ENCODE results near the gene KRTAP9-9.
"Not testable (repeated sequence)": the region's sequence is repeated elsewhere in the genome, so short reads cannot be mapped to it uniquely, and the experiment has no call there.

Gene KRTAP9-9

GRCh38 chr17:41255381-41256290 lies at the start of gene KRTAP9-9:
Gene KRTAP9-9, plus strand, starts transcription at chr17:41255384.
- DNase-seq (ENCODE audit: low read depth) = not testable (repeated sequence)

DNA sequence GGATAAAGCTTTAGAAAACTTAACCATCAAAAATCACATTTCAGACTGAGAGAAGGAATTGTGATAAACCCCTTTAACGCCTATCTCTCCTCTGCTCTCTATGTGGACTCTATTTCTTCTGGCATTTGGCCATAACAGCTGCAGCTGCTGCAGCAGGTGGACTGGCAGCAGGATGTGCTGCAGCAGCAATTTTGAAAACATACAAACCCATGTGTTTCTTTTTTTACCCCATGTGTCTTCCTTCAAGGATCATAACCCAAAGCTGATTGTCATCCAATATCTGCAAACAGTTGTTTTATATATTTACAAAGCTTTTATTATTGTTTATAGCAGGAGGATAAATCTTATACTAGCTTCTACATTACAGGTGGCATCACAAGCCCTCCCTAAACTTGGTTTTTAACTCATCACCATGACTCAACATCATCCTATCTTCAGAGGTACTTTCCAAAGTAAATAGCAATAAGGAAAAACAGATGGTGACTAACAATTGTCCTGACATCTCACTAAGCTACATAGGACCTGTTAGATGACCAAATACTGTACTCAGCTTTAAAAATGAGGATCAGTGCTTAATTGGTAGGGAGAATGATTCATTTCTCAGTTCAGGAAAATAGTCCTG lies 43.2 kb upstream of the KRTAP9-9 start:
- DNase-seq (ENCODE audit: low read depth) = no peak

GRCh38 chr17:41212524-41213169 lies 42.5 kb upstream of the KRTAP9-9 start:
- DNase-seq (ENCODE audit: low read depth) = no peak

- DNase-seq (ENCODE audit: low read depth) = no peak
Measured at GRCh38 chr17:41215681-41216080, 39.5 kb upstream of the KRTAP9-9 start.

DNA sequence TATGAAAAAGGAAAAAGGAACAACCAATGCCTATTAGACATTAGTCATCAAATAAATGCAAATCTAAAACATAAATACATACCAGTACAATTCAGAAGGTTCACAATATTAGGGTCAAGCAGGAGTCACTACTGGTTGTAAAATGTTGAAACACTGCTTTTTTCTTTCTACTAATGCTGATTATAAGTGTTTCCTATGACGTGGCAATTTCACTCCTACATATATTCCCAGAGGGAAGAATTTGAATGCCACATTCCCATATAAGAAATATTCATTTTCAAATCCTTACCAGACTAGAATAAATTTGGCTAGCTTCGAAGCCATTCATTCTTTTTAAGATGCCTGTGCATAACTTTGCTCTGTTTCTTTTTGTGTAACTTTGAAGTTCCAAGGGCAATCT lies 31.4 kb upstream of the KRTAP9-9 start:
- no peak for DNase-seq (ENCODE audit: low read depth)

GRCh38 chr17:41226051-41226450 lies 29.1 kb upstream of the KRTAP9-9 start:
- DNase-seq (ENCODE audit: low read depth) = no peak

- not testable (repeated sequence) for DNase-seq (ENCODE audit: low read depth)
Measured at GRCh38 chr17:41226598-41227095, 28.5 kb upstream of the KRTAP9-9 start, which contains the start of gene KRTAP9-2. Gene KRTAP9-2, plus strand, starts transcription at chr17:41226648. Its CDS starts 7 bp downstream, at chr17:41226655.

DNA sequence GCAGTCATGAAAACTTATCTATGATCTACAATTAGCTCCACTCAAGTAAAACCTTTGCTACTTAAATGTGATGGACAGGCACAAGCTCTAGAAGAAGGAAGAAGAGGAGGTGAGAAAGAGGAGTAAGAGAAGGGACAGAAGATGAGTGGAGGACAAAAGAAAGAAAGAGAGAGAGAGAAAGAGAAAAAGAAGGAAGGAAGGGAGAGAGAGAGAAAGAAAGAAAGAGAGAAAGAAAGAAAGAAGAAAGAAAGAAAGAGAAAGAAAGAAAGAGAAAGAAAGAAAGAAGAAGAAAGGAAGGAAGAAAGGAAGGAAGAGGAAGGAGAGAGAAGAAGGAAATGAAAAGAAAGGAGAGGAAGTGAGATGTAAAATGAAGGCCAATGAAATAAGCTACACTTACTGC lies 25.1 kb upstream of the KRTAP9-9 start:
- no peak for DNase-seq (ENCODE audit: low read depth)

DNA sequence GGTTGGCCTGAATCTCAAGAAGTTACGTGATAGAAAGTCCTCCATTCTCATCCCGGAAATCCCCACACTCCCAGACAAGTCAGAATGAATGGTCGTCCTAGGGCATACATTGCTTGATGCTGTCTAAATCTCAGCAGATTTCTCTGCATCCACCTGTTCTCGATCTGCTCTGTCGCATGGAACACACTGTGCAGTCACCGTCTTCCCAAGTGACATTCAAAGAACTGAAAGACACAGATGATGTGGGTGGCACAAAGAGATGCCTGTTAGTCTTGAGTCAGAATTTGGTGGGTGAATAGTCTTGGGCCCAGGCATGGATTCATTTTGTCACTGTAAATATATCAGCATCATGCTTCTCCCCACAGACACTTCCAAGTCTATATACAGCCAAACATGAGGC lies 23.5 kb upstream of the KRTAP9-9 start:
- no peak for DNase-seq (ENCODE audit: low read depth)

GRCh38 chr17:41232399-41233105 lies 22.6 kb upstream of the KRTAP9-9 start, which contains the start of gene KRTAP9-3:
Gene KRTAP9-3, plus strand, starts transcription at chr17:41232449. Its CDS starts 53 bp downstream, at chr17:41232502.
- DNase-seq (ENCODE audit: low read depth) = not testable (repeated sequence)

DNA sequence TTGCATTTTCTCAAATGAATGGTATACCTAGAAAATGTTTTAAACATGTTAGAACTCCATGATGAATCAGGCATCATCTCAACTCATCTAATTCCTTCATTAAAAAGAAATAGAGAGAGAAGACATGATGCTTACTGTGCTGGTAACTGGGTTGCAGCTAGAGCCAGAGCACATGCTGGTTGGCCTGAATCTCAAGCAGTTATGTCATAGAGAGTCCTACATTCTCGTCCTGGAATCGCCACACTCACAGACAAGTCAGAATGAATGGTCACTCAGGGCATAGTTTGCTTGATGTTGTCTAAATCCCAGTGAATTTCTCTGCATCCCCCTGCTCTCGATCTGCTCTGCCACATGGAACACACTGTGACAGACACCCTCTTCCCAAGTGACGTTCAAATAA lies 18.1 kb upstream of the KRTAP9-9 start:
- not testable (repeated sequence) for DNase-seq (ENCODE audit: low read depth)

GRCh38 chr17:41237949-41238437 lies 17.2 kb upstream of the KRTAP9-9 start, which contains the start of gene KRTAP9-8:
Gene KRTAP9-8, plus strand, starts transcription at chr17:41237999. Its CDS starts 53 bp downstream, at chr17:41238052.
- not testable (repeated sequence) for DNase-seq (ENCODE audit: low read depth)

- DNase-seq (ENCODE audit: low read depth) = not testable (repeated sequence)
Measured at GRCh38 chr17:41246995-41247787, 8.0 kb upstream of the KRTAP9-9 start.

DNA sequence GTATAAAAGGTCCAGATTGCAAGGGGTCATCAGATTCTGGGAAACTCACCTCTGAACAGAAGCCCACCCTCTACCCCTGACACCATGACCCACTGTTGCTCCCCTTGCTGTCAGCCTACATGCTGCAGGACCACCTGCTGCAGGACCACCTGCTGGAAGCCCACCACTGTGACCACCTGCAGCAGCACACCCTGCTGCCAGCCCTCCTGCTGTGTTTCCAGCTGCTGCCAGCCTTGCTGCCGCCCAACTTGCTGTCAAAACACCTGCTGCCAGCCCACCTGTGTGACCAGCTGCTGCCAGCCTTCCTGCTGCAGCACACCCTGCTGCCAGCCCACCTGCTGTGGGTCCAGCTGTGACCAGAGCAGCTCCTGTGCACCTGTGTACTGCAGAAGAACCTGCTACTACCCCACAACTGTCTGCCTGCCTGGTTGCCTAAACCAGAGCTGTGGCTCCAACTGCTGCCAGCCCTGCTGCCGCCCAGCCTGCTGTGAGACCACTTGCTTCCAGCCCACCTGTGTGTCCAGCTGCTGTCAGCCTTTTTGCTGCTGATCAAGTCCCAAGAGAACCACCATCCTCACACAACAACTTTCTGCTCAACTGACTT lies 5.4 kb upstream of the KRTAP9-9 start, which contains the start of gene KRTAP9-4:
TSS of gene KRTAP9-4 (plus strand) at position 51 of the 604 bp plus-strand sequence. CDS start at position 85, 34 bp downstream.
- not testable (repeated sequence) for DNase-seq (ENCODE audit: low read depth)

- DNase-seq (ENCODE audit: low read depth) = no peak
Measured at GRCh38 chr17:41251261-41251660, 3.9 kb upstream of the KRTAP9-9 start.

DNA sequence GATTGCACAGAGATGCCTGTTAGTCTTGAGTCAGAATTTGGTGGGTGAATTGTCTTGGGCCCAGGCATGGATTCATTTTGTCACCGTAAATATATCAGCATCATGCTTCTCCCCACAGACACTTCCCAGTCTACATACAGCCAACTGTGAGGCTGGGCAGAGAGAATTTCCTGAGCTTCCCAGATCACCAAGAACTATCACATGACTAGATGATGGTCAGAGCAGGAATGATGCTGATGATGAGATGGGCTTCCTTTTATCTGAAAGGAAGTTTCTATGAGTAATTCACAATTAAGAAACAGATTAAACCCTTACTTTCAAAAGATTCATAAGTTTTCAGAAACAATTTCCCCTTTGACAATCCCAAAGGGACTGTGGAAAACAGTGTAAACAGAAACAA lies 323 bp upstream of the KRTAP9-9 start:
- no peak for DNase-seq (ENCODE audit: low read depth)

- DNase-seq (ENCODE audit: low read depth) = no peak
Measured at GRCh38 chr17:41256291-41256685, 1.1 kb downstream of the KRTAP9-9 start.

DNA sequence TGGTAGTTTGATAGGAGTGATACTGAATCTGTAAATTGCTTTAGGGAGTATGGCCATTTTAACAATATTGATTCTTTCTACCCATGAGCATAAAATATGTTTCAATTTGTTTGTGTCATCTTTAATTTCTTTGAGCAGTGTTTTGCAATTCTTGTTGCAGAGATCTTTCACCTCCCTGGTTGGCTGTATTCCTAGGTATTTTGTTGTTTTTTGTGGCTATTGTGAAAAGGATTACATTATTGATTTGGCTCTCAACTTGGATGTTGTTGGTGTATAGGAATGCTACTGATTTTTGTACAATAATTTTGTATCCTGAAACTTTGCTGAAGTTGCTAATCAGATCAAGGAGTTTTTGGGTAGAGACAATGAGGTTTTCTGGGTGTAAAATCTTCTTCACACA lies 3.2 kb downstream of the KRTAP9-9 start:
- no peak for DNase-seq (ENCODE audit: low read depth)

- no peak for DNase-seq (ENCODE audit: low read depth)
Measured at GRCh38 chr17:41263212-41263611, 8.0 kb downstream of the KRTAP9-9 start.

DNA sequence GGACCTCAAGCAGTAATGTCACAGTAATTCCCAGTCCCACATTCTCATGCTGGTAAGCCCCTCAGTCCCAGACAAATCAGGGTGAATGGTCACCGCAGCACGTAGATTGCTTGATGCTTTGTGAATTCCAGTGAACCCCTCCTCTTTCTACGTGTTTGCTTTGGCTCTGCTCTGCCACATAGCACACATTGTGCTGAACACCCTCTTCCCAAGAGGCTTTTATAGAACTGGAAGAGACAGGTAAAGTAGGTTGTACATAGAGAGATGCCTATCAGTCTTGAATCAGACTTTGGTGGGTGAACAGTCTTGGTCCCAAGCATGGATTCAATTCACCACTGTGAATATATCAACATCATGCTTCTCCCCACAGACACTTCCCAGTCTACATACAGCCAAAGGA lies 9.4 kb downstream of the KRTAP9-9 start:
- no peak for DNase-seq (ENCODE audit: low read depth)

Data from stimulated activated CD8-positive, alpha-beta memory T cell treated with anti-CD3 and anti-CD28 coated beads, Interleukin-12 subunit alpha, Interleukin-12 subunit beta, amount 100 ng/mL, for 4 hours (primary cell).